Astrocyte (in vitro differentiated cells and primary cell): ENCODE data around the gene CFAP119. TPM values are rescaled to one million over a fixed set of nuclear protein-coding genes. Genes with fewer than 3 reads are reported as not detected.

Experiments used
- DNase-seq: peaks from one replicate; pipeline ENCODE4 v3.0.0-alpha.2; 2010; ENCODE audit warnings: low read depth
- FAIRE-seq: peaks from 2 replicates; lab custom pipeline; 2011; peaks lifted over from hg19 to GRCh38; lab: Jason Lieb, UNC
- H2AFZ ChIP-seq: 2 replicates; pipeline ENCODE4 v1.6.0; 2012; ENCODE audit warnings: low read depth, low read length, inconsistent platforms
- H3K27ac ChIP-seq: 2 replicates; pipeline ENCODE4 v1.5.1; 2011; ENCODE audit warnings: low read depth, low read length, inconsistent platforms
- H3K27me3 ChIP-seq: 2 replicates; pipeline ENCODE4 v1.6.0; 2011; ENCODE audit warnings: low read length, inconsistent platforms; ENCODE audit not compliant: insufficient read depth
- H3K36me3 ChIP-seq: 2 replicates; pipeline ENCODE4 v1.5.1; 2011; ENCODE audit warnings: low read length, inconsistent platforms; ENCODE audit not compliant: insufficient read depth
- H3K4me1 ChIP-seq: 2 replicates; pipeline ENCODE4 v1.5.1; 2011; ENCODE audit warnings: low read length, inconsistent platforms; ENCODE audit not compliant: insufficient read depth
- H3K4me2 ChIP-seq: 2 replicates; pipeline ENCODE4 v1.6.0; 2012; ENCODE audit warnings: low read length, inconsistent platforms
- H3K4me3 ChIP-seq: 2 replicates; pipeline ENCODE4 v1.5.1; 2011; ENCODE audit warnings: low read depth, mild to moderate bottlenecking, low read length, inconsistent platforms; ENCODE audit not compliant: insufficient read depth
- H3K79me2 ChIP-seq: 2 replicates; pipeline ENCODE4 v1.6.0; 2012; ENCODE audit warnings: mild to moderate bottlenecking, low read length, inconsistent platforms; ENCODE audit not compliant: insufficient read depth
- H3K9ac ChIP-seq: 2 replicates; pipeline ENCODE4 v1.6.0; 2012; ENCODE audit warnings: mild to moderate bottlenecking, low read length, inconsistent platforms
- H3K9me3 ChIP-seq: 2 replicates; pipeline ENCODE4 v1.5.1; 2012; ENCODE audit warnings: low read depth, mild to moderate bottlenecking, low read length, inconsistent platforms; ENCODE audit not compliant: insufficient read depth
- H4K20me1 ChIP-seq: 2 replicates; pipeline ENCODE4 v1.6.0; 2012; ENCODE audit warnings: low read length, inconsistent platforms; ENCODE audit not compliant: insufficient read depth
- H3K27ac Mint-ChIP-seq: one replicate; pipeline ENCODE4 v1.8.0; 2021; ENCODE audit warnings: mild to moderate bottlenecking, mixed read lengths; ENCODE audit not compliant: unreplicated experiment
- H3K27me3 Mint-ChIP-seq: one replicate; pipeline ENCODE4 v1.8.0; 2021; ENCODE audit warnings: low read depth, mixed read lengths; ENCODE audit not compliant: unreplicated experiment
- H3K36me3 Mint-ChIP-seq: one replicate; pipeline ENCODE4 v1.8.0; 2021; ENCODE audit warnings: low read depth, mixed read lengths; ENCODE audit not compliant: unreplicated experiment
- H3K4me1 Mint-ChIP-seq: one replicate; pipeline ENCODE4 v1.8.0; 2021; ENCODE audit warnings: low read depth, mixed read lengths; ENCODE audit not compliant: unreplicated experiment
- H3K4me3 Mint-ChIP-seq: one replicate; pipeline ENCODE4 v1.8.0; 2021; ENCODE audit warnings: mild to moderate bottlenecking, moderate library complexity, mixed read lengths; ENCODE audit not compliant: unreplicated experiment
- H3K9me3 Mint-ChIP-seq: one replicate; pipeline ENCODE4 v1.8.0; 2021; ENCODE audit warnings: mild to moderate bottlenecking, mixed read lengths; ENCODE audit not compliant: unreplicated experiment
- EZH2 ChIP-seq: IDR thresholded peaks from 2 replicates; pipeline ENCODE4 v1.6.1; 2012; ENCODE audit warnings: mild to moderate bottlenecking, low read length, inconsistent platforms; ENCODE audit not compliant: insufficient read depth
- total RNA-seq: library from RNA; stranded (reverse); gene quantifications from 2 replicates; pipeline ENCODE4 v1.2.1, GENCODE V29; 2021
- TF ChIP-seq, protein P1 (sequence below): IDR thresholded peaks from 2 replicates; pipeline ENCODE4 v1.5.1; 2011; ENCODE audit warnings: low read depth, mild to moderate bottlenecking, inconsistent platforms, low read length, moderate library complexity; ENCODE audit not compliant: insufficient read depth

The CFAP119 gene
- total RNA-seq, 1 donor from 2014 or later = 4.0 TPM

DNA sequence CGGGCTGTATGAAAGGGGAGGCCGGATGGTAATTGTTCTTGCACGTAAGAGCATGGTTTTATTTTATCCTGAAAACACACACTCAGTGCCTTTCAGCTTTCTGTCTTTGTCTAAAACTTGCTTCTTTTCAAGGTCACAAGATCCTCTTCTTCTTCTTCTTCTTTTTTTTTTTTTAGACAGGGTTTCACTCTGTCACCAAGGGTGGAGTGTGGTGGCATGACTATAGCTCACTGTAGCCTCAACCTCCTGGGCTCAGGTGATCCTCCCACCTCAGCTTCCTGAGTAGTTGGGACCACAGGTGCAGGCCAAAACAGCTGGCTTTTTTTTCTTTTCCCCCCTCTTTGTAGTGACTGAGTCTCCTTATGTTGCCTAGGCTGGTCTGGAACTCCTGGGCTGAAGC, 41.1 kb upstream of the CFAP119 start:
- Histone ChIP-seq H2AFZ (no peak overlapping the region), H3K9me3 (no peaks in the 10 kb centered on the region), H4K20me1 (no peaks in the 10 kb centered on the region), H3K4me2 (no peak overlapping the region), H3K4me3 (no peak overlapping the region), H3K9ac (no peak overlapping the region), H3K4me1 (peaks cover 12% of the 10 kb centered on the region), H3K79me2 (no peaks in the 10 kb centered on the region), H3K36me3 (no peaks in the 10 kb centered on the region), H3K27me3 (no peaks in the 10 kb centered on the region), H3K27ac (no peak overlapping the region)
- FAIRE-seq (no peak), DNase-seq (no peak)
- Mint-ChIP-seq H3K27ac (peak overlapping the region; percentile 7), H3K9me3 (no peaks in the 10 kb centered on the region), H3K27me3 (peaks cover 14% of the 10 kb centered on the region), H3K4me3 (no peak overlapping the region), H3K4me1 (peaks cover 8% of the 10 kb centered on the region), H3K36me3 (no peaks in the 10 kb centered on the region)
- TF ChIP-seq, protein P1, sequence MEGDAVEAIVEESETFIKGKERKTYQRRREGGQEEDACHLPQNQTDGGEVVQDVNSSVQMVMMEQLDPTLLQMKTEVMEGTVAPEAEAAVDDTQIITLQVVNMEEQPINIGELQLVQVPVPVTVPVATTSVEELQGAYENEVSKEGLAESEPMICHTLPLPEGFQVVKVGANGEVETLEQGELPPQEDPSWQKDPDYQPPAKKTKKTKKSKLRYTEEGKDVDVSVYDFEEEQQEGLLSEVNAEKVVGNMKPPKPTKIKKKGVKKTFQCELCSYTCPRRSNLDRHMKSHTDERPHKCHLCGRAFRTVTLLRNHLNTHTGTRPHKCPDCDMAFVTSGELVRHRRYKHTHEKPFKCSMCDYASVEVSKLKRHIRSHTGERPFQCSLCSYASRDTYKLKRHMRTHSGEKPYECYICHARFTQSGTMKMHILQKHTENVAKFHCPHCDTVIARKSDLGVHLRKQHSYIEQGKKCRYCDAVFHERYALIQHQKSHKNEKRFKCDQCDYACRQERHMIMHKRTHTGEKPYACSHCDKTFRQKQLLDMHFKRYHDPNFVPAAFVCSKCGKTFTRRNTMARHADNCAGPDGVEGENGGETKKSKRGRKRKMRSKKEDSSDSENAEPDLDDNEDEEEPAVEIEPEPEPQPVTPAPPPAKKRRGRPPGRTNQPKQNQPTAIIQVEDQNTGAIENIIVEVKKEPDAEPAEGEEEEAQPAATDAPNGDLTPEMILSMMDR = no peak
- no peak for TF ChIP-seq EZH2

DNA sequence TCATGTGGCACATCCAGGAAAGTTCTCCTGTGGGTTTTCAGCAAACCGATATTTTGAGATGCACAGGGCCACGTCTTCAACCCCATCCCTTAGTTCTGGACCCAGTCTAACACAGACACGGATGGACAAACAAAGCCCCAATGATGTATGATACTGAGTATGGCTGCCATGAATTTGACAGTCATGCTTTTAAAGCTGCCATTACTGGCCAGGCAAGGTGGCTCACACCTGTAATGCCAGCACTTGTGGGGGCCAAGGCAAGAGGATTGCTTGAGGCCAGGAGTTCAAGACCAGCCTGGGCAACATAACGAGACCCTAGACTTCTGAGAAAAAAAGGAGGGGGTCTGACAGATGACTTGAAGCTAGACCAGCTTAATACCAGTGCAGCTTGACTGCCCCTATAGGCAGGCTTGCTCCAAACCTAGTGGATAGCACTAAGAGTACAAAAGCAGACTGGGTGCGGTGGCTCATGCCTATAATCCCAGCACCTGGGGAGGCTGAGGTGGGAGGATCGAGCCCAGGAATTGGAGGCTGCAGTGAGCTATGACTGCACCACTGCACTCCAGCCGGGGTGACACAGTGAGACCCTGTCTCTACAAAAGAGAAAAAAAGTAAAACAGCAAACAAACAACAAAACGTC, 35.9 kb upstream of the CFAP119 start:
- Histone ChIP-seq H3K9me3 (no peaks in the 10 kb centered on the region), H3K4me2 (no peak overlapping the region), H4K20me1 (no peaks in the 10 kb centered on the region), H3K9ac (no peak overlapping the region), H3K27ac (no peak overlapping the region), H3K4me3 (no peak overlapping the region), H3K4me1 (no peaks in the 10 kb centered on the region), H2AFZ (no peak overlapping the region), H3K27me3 (no peaks in the 10 kb centered on the region), H3K79me2 (no peaks in the 10 kb centered on the region), H3K36me3 (no peaks in the 10 kb centered on the region)
- Mint-ChIP-seq H3K36me3 (no peaks in the 10 kb centered on the region), H3K9me3 (no peaks in the 10 kb centered on the region), H3K27me3 (peaks cover 19% of the 10 kb centered on the region), H3K4me3 (no peak overlapping the region), H3K27ac (no peak overlapping the region), H3K4me1 (no peaks in the 10 kb centered on the region)
- DNase-seq (no peak), FAIRE-seq (no peak)
- TF ChIP-seq EZH2 = no peak
- TF ChIP-seq, protein P1 = no peak

DNA sequence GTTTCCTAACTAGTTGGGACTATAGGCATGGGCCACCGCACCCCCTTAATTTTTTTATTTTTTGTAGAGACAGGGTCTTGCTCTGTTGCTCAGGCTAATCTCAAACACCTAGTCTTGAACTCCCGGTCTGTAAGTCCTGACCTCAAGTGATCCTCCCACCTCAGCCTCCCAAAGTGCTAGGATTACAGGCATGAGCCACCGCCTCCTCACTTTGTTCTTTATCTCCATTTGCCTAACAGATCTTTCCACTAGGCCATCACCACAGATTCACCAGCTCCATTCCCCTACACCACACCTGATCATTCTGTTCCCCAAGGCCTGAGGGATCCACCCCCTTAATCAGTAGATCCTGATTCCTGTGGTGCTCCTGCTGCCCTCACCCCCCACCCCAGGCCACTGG, 32.8 kb upstream of the CFAP119 start:
- H3K27ac Mint-ChIP-seq = peak overlapping the region; percentile 41
- H3K79me2 ChIP-seq = no peaks in the 10 kb centered on the region
- no peaks in the 10 kb centered on the region for H3K9me3 ChIP-seq
- H3K36me3 Mint-ChIP-seq = no peaks in the 10 kb centered on the region
- no peak overlapping the region for H3K4me2 ChIP-seq
- FAIRE-seq (no peak), DNase-seq (no peak)
- TF ChIP-seq, protein P1 = no peak
- no peak for TF ChIP-seq EZH2
- no peak overlapping the region for H2AFZ ChIP-seq
- H3K9me3 Mint-ChIP-seq = no peaks in the 10 kb centered on the region
- H3K4me1 ChIP-seq = no peaks in the 10 kb centered on the region
- no peak overlapping the region for H3K4me3 ChIP-seq
- H3K4me1 Mint-ChIP-seq = no peaks in the 10 kb centered on the region
- no peak overlapping the region for H3K4me3 Mint-ChIP-seq
- no peaks in the 10 kb centered on the region for H3K27me3 ChIP-seq
- H4K20me1 ChIP-seq = no peaks in the 10 kb centered on the region
- no peaks in the 10 kb centered on the region for H3K36me3 ChIP-seq
- no peak overlapping the region for H3K27ac ChIP-seq
- peaks cover 21% of the 10 kb centered on the region for H3K27me3 Mint-ChIP-seq
- H3K9ac ChIP-seq = no peak overlapping the region
